ENCODE measurements around the gene TTC5.

TTC5 gene

DNA sequence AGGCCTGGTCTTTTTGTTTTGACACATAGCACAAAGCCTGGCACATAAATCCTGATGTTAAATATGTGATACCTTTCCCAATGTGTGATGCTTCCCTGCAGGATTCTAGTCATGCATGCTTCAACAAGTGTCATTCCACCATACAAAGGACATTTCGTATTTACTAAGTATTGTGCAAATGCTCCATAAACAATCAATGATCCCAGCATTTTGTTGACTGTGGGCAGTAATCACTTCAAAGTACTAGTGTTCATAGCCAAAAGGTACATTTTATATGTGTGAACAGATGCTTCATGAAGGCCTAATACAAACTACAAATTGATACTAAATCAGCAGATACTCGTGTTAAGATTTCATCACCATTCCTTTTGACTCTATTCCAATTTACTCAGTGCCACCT, 23.0 kb upstream of the TTC5 start:
- H3K9ac ChIP-seq (ENCODE audit: low read length): no peak overlapping the region
- no peak overlapping the region for H2AFZ ChIP-seq (ENCODE audit: insufficient read depth, low read length, poor library complexity)
- no peak overlapping the region for H3K27ac ChIP-seq (ENCODE audit: low read depth, low read length)
- no peak overlapping the region for H3K4ac ChIP-seq (ENCODE audit: low read depth, low read length)
- no peak overlapping the region for H4K91ac ChIP-seq (ENCODE audit: low read depth, low read length)
- no peaks in the 10 kb centered on the region for H3K27me3 ChIP-seq (ENCODE audit: insufficient read depth, low read length)
- H4K12ac ChIP-seq (ENCODE audit: low read depth, low read length): no peak overlapping the region
- H2BK120ac ChIP-seq (ENCODE audit: insufficient read depth, low read length, poor library complexity): no peak overlapping the region
- H3K18ac ChIP-seq (ENCODE audit: low read length): no peak overlapping the region
- no peaks in the 10 kb centered on the region for H3K4me1 ChIP-seq (ENCODE audit: control insufficient read depth in 1 of 2, insufficient read depth in 2 of 2, low read length in 2 of 2)
- H3K23ac ChIP-seq (ENCODE audit: low read length): no peak overlapping the region
- H3K4me2 ChIP-seq (ENCODE audit: low read length): no peak overlapping the region
- DNase-seq: no peak
- peaks cover 7% of the 10 kb centered on the region for H3K79me2 ChIP-seq (ENCODE audit: control insufficient read depth, insufficient read depth, low read length, poor library complexity)
- H2BK5ac ChIP-seq (ENCODE audit: low read depth, low read length, poor library complexity): no peak overlapping the region
- H2BK12ac ChIP-seq (ENCODE audit: low read length): no peak overlapping the region
- no peak overlapping the region for H2AK5ac ChIP-seq (ENCODE audit: low read length)
- no peak overlapping the region for H3K14ac ChIP-seq (ENCODE audit: low read length)
- no peak overlapping the region for H3K4me3 ChIP-seq (ENCODE audit: low read depth, low read length)
- WGBS (ENCODE audit: extremely low coverage, insufficient coverage, insufficient read length): no CpG with 5 or more reads among the region's 2 CpGs
- peaks cover 9 to 12% of the 10 kb centered on the region in 2 experiments for H3K36me3 ChIP-seq (ENCODE audit: control insufficient read depth in 1 of 2, insufficient read depth in 2 of 2, low read length in 2 of 2)
- H3K9me3 ChIP-seq (ENCODE audit: insufficient read depth, low read depth, low read length): no peaks in the 10 kb centered on the region
- H4K8ac ChIP-seq (ENCODE audit: low read depth, low read length): no peak overlapping the region
- H3K79me1 ChIP-seq (ENCODE audit: low read length): peaks cover 3% of the 10 kb centered on the region

DNA sequence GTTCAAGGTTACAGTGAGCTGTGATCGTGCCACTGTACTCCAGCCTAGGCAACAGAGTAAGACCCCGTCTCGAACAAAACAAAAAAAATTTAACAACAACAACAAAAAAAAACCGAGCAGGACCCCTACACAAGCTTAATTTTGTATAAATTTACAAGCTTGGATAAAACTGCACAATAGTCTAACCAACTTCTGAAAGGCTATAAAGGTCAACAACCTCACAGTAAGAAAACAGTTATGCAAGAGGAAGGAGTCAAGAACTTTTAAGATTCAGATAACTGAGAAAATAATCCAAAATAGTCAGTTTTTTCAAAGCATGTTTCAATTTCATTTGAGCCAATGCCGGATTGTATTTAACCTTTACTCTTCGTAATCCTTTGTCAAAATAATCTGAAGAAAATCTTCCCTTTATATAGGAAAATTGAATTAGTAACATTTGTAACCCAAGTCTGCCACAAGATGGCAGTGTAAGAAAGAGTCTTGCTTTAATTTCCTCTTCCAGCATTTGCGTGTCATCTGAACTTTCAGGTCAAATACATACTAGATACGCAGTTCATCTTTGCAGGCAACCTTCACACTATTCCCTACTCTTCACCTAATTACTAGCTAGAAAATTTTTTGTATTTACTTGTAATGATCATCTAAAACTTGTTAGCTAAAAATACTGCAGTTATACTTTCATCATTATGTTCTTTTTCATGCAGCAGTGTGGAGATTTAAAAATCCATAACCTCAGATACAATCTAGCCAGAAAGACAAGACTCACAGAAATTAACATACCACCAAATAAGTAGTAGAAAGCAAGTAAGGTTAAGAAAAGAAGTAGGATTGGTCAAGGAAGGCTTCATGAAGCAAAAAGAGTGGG, 21.5 kb upstream of the TTC5 start:
- no peak overlapping the region for H3K14ac ChIP-seq (ENCODE audit: low read length)
- no peak overlapping the region for H4K8ac ChIP-seq (ENCODE audit: low read depth, low read length)
- no peak overlapping the region for H2BK12ac ChIP-seq (ENCODE audit: low read length)
- H3K27ac ChIP-seq (ENCODE audit: low read depth, low read length): no peak overlapping the region
- H4K91ac ChIP-seq (ENCODE audit: low read depth, low read length): no peak overlapping the region
- peaks cover 14 to 19% of the 10 kb centered on the region in 2 experiments for H3K36me3 ChIP-seq (ENCODE audit: control insufficient read depth in 1 of 2, insufficient read depth in 2 of 2, low read length in 2 of 2)
- H3K9me3 ChIP-seq (ENCODE audit: insufficient read depth, low read depth, low read length): no peaks in the 10 kb centered on the region
- no peak overlapping the region for H3K4ac ChIP-seq (ENCODE audit: low read depth, low read length)
- no peak overlapping the region for H3K23ac ChIP-seq (ENCODE audit: low read length)
- no peak overlapping the region for H3K4me3 ChIP-seq (ENCODE audit: low read depth, low read length)
- H2AK5ac ChIP-seq (ENCODE audit: low read length): no peak overlapping the region
- no peak overlapping the region for H2AFZ ChIP-seq (ENCODE audit: insufficient read depth, low read length, poor library complexity)
- H2BK5ac ChIP-seq (ENCODE audit: low read depth, low read length, poor library complexity): no peak overlapping the region
- DNase-seq: peak; percentile 20 to 88
- no peak overlapping the region for H3K4me2 ChIP-seq (ENCODE audit: low read length)
- no peak overlapping the region for H3K18ac ChIP-seq (ENCODE audit: low read length)
- no peaks in the 10 kb centered on the region for H3K79me1 ChIP-seq (ENCODE audit: low read length)
- H3K9ac ChIP-seq (ENCODE audit: low read length): no peak overlapping the region
- no CpG with 5 or more reads among the region's 8 CpGs for WGBS (ENCODE audit: extremely low coverage, insufficient coverage, insufficient read length)
- no peak overlapping the region for H4K12ac ChIP-seq (ENCODE audit: low read depth, low read length)
- H3K4me1 ChIP-seq (ENCODE audit: control insufficient read depth in 1 of 2, insufficient read depth in 2 of 2, low read length in 2 of 2): no peaks in the 10 kb centered on the region
- H3K27me3 ChIP-seq (ENCODE audit: insufficient read depth, low read length): no peaks in the 10 kb centered on the region
- peaks cover 4% of the 10 kb centered on the region for H3K79me2 ChIP-seq (ENCODE audit: control insufficient read depth, insufficient read depth, low read length, poor library complexity)
- H2BK120ac ChIP-seq (ENCODE audit: insufficient read depth, low read length, poor library complexity): no peak overlapping the region

DNA sequence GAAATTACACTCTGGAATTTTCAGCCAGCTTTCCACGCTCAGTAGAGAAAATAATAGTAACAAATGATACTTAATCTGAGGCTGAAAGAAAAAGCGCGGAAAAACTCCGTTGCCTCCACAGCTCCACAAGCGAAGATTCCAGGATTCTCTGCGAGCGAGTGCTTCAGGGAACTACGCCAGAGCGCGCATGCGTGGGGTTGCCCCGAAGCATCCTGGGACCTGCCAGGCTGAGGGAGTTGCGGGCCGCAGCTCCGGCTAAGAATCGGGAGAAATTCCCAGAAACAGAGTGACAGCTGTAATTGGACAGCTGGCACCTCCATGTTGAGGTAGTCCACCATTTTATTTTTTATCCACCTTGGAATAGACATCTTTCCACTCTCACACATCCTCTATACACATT, 12.0 kb upstream of the TTC5 start:
- Histone ChIP-seq H3K4me1 (ENCODE audit: control insufficient read depth in 1 of 2, insufficient read depth in 2 of 2, low read length in 2 of 2) (no peaks in the 10 kb centered on the region), H2BK120ac (ENCODE audit: insufficient read depth, low read length, poor library complexity) (no peak overlapping the region), H2AFZ (ENCODE audit: insufficient read depth, low read length, poor library complexity) (no peak overlapping the region), H3K9ac (ENCODE audit: low read length) (no peak overlapping the region), H3K4ac (ENCODE audit: low read depth, low read length) (no peak overlapping the region), H3K9me3 (ENCODE audit: insufficient read depth, low read depth, low read length) (no peaks in the 10 kb centered on the region), H2AK5ac (ENCODE audit: low read length) (no peak overlapping the region), H3K36me3 (ENCODE audit: control insufficient read depth in 1 of 2, insufficient read depth in 2 of 2, low read length in 2 of 2) (peaks cover 36 to 38% of the 10 kb centered on the region in 2 experiments), H3K23ac (ENCODE audit: low read length) (no peak overlapping the region), H3K4me3 (ENCODE audit: low read depth, low read length) (no peak overlapping the region), H3K79me1 (ENCODE audit: low read length) (no peaks in the 10 kb centered on the region), H3K18ac (ENCODE audit: low read length) (no peak overlapping the region), H3K27me3 (ENCODE audit: insufficient read depth, low read length) (no peaks in the 10 kb centered on the region), H3K27ac (ENCODE audit: low read depth, low read length) (no peak overlapping the region), H4K91ac (ENCODE audit: low read depth, low read length) (no peak overlapping the region), H2BK12ac (ENCODE audit: low read length) (no peak overlapping the region), H2BK5ac (ENCODE audit: low read depth, low read length, poor library complexity) (no peak overlapping the region), H3K4me2 (ENCODE audit: low read length) (no peak overlapping the region), H4K8ac (ENCODE audit: low read depth, low read length) (no peak overlapping the region), H4K12ac (ENCODE audit: low read depth, low read length) (no peak overlapping the region), H3K79me2 (ENCODE audit: control insufficient read depth, insufficient read depth, low read length, poor library complexity) (no peaks in the 10 kb centered on the region), H3K14ac (ENCODE audit: low read length) (no peak overlapping the region)
- no peak for DNase-seq
- no CpG with 5 or more reads among the region's 16 CpGs for WGBS (ENCODE audit: extremely low coverage, insufficient coverage, insufficient read length)

DNA sequence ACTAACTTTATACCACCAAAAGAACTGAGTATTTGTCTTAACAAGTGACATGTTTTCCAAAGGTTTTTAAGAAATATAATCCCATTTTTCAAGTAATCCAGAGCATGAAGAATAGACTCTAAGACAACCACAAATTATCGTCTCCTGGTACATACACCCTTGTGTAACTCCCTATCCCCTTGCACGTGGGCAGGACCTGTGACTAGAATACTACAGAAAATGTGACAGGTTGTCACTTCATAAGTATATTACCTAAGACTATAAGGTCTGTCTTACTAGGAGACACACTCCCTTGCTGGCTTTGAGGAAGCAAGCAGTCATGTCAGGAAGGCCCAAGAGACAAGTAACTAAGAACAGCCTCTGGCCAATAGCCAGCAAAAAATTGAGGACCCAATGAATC, 8.3 kb upstream of the TTC5 start:
- no peak overlapping the region for H2BK12ac ChIP-seq (ENCODE audit: low read length)

More for the DNA sequence above, 8.3 kb upstream of the TTC5 start:
- no peak overlapping the region for H3K4me3 ChIP-seq (ENCODE audit: low read depth, low read length)
- no peak for DNase-seq
- H3K4me2 ChIP-seq (ENCODE audit: low read length): no peak overlapping the region
- no peak overlapping the region for H3K4ac ChIP-seq (ENCODE audit: low read depth, low read length)
- H2AK5ac ChIP-seq (ENCODE audit: low read length): no peak overlapping the region
- peaks cover 28 to 38% of the 10 kb centered on the region in 2 experiments for H3K36me3 ChIP-seq (ENCODE audit: control insufficient read depth in 1 of 2, insufficient read depth in 2 of 2, low read length in 2 of 2)
- H3K14ac ChIP-seq (ENCODE audit: low read length): no peak overlapping the region
- no CpG with 5 or more reads among the region's 2 CpGs for WGBS (ENCODE audit: extremely low coverage, insufficient coverage, insufficient read length)
- H2BK5ac ChIP-seq (ENCODE audit: low read depth, low read length, poor library complexity): no peak overlapping the region
- no peaks in the 10 kb centered on the region for H3K79me1 ChIP-seq (ENCODE audit: low read length)
- H3K27ac ChIP-seq (ENCODE audit: low read depth, low read length): no peak overlapping the region
- no peak overlapping the region for H4K91ac ChIP-seq (ENCODE audit: low read depth, low read length)
- H3K9me3 ChIP-seq (ENCODE audit: insufficient read depth, low read depth, low read length): no peaks in the 10 kb centered on the region
- no peak overlapping the region for H4K12ac ChIP-seq (ENCODE audit: low read depth, low read length)
- H3K79me2 ChIP-seq (ENCODE audit: control insufficient read depth, insufficient read depth, low read length, poor library complexity): no peaks in the 10 kb centered on the region
- H2BK120ac ChIP-seq (ENCODE audit: insufficient read depth, low read length, poor library complexity): no peak overlapping the region
- H4K8ac ChIP-seq (ENCODE audit: low read depth, low read length): no peak overlapping the region
- H3K9ac ChIP-seq (ENCODE audit: low read length): no peak overlapping the region
- H2AFZ ChIP-seq (ENCODE audit: insufficient read depth, low read length, poor library complexity): no peak overlapping the region
- no peak overlapping the region for H3K23ac ChIP-seq (ENCODE audit: low read length)
- no peak overlapping the region for H3K18ac ChIP-seq (ENCODE audit: low read length)
- no peaks in the 10 kb centered on the region for H3K27me3 ChIP-seq (ENCODE audit: insufficient read depth, low read length)
- no peaks in the 10 kb centered on the region for H3K4me1 ChIP-seq (ENCODE audit: control insufficient read depth in 1 of 2, insufficient read depth in 2 of 2, low read length in 2 of 2)
